Measurements from ENCODE around the gene KLHDC10.

KLHDC10 gene

GRCh38 chr7:130134106-130134636 is 63.8 kb downstream of the KLHDC10 start:
- no peak overlapping the region for H3K4me3 ChIP-seq (replicated peaks; ENCODE audit: low read depth, low read length)
- H3K36me3 ChIP-seq (ENCODE audit: control insufficient read depth, insufficient read depth, low read length) = peaks cover 9% of the 10 kb centered on the region
- DNase-seq (ENCODE audit: extremely low read depth, insufficient read length) = no peak
- no peaks in the 10 kb centered on the region for H3K27me3 ChIP-seq (replicated peaks; ENCODE audit: control insufficient read depth, insufficient read depth, low read length)
- TF ChIP-seq CTCF (IDR thresholded peaks at IDR 0.05; ENCODE audit: insufficient read depth, low read length, poor library complexity, severe bottlenecking) = no peak

GRCh38 chr7:130134726-130135125 is 64.4 kb downstream of the KLHDC10 start:
- Histone ChIP-seq H3K4me3 (replicated peaks; ENCODE audit: low read depth, low read length) (no peak overlapping the region), H3K36me3 (ENCODE audit: control insufficient read depth, insufficient read depth, low read length) (peaks cover 8% of the 10 kb centered on the region), H3K27me3 (replicated peaks; ENCODE audit: control insufficient read depth, insufficient read depth, low read length) (no peaks in the 10 kb centered on the region)
- no peak for DNase-seq (ENCODE audit: extremely low read depth, insufficient read length)
- TF ChIP-seq CTCF (IDR thresholded peaks at IDR 0.05; ENCODE audit: insufficient read depth, low read length, poor library complexity, severe bottlenecking) = no peak

- DNase-seq (ENCODE audit: extremely low read depth, insufficient read length) = no peak
- H3K27me3 ChIP-seq (replicated peaks; ENCODE audit: control insufficient read depth, insufficient read depth, low read length) = no peaks in the 10 kb centered on the region
- no peak for TF ChIP-seq CTCF (IDR thresholded peaks at IDR 0.05; ENCODE audit: insufficient read depth, low read length, poor library complexity, severe bottlenecking)
- no peak overlapping the region for H3K4me3 ChIP-seq (replicated peaks; ENCODE audit: low read depth, low read length)
- H3K36me3 ChIP-seq (ENCODE audit: control insufficient read depth, insufficient read depth, low read length) = peaks cover 6% of the 10 kb centered on the region
These were observed 65.2 kb downstream of the KLHDC10 start for GRCh38 chr7:130135208-130136205.

GRCh38 chr7:130136579-130137167 is 66.3 kb downstream of the KLHDC10 start:
- Histone ChIP-seq H3K27me3 (replicated peaks; ENCODE audit: control insufficient read depth, insufficient read depth, low read length) (no peaks in the 10 kb centered on the region), H3K4me3 (replicated peaks; ENCODE audit: low read depth, low read length) (no peak overlapping the region), H3K36me3 (ENCODE audit: control insufficient read depth, insufficient read depth, low read length) (peaks cover 6% of the 10 kb centered on the region)
- DNase-seq (ENCODE audit: extremely low read depth, insufficient read length) = no peak
- no peak for TF ChIP-seq CTCF (IDR thresholded peaks at IDR 0.05; ENCODE audit: insufficient read depth, low read length, poor library complexity, severe bottlenecking)

GRCh38 chr7:130137207-130137606 is 66.9 kb downstream of the KLHDC10 start:
- Histone ChIP-seq H3K27me3 (replicated peaks; ENCODE audit: control insufficient read depth, insufficient read depth, low read length) (no peaks in the 10 kb centered on the region), H3K4me3 (replicated peaks; ENCODE audit: low read depth, low read length) (no peak overlapping the region), H3K36me3 (ENCODE audit: control insufficient read depth, insufficient read depth, low read length) (peaks cover 5% of the 10 kb centered on the region; the same call in 1 of the 2 replicates)
- DNase-seq (ENCODE audit: extremely low read depth, insufficient read length) = no peak
- no peak for TF ChIP-seq CTCF (IDR thresholded peaks at IDR 0.05; ENCODE audit: insufficient read depth, low read length, poor library complexity, severe bottlenecking)

Data from GM06990 (cell line).